Jurkat, Clone E6-1 (cell line): ENCODE measurements around the gene ARFGAP1.
"Not testable (repeated sequence)": the region's sequence is repeated elsewhere in the genome, so short reads cannot be mapped to it uniquely, and the experiment has no call there.

Experiments used
- DNase-seq: peaks from one replicate; pipeline ENCODE4 v3.0.0-alpha.2; 2011; ENCODE audit warnings: low read depth, low spot score
- H3K4me3 ChIP-seq: 2 replicates; pipeline ENCODE4 v1.5.1; 2011; ENCODE audit warnings: mild to moderate bottlenecking, low read length, control low read depth, moderate library complexity

Gene ARFGAP1

GRCh38 chr20:63296531-63297299, 24.1 kb downstream of the ARFGAP1 start:
- no peak for DNase-seq
- H3K4me3 ChIP-seq, result no peak overlapping the region

DNA sequence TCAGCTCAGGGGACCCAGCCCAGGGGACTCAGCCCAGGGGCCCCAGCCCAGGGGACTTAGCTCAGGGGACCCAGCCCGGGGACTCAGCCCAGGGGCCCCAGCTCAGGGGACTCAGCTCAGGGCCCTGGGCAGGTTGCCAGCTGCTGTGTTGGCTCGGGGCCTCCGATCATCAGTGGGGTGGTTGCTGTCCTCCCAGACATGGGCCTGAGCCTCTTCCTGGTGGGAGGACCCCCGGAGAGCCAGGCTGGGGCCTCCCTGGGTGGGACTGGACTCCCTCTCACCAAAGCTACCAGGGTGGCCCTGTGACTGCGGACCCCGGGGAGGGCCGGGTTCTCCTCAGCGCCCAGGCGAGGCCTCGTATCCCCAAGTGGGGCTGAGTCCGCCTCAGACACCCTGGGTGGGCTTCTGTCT, 24.8 kb downstream of the ARFGAP1 start:
- no peak for DNase-seq
- no peak overlapping the region for H3K4me3 ChIP-seq

DNA sequence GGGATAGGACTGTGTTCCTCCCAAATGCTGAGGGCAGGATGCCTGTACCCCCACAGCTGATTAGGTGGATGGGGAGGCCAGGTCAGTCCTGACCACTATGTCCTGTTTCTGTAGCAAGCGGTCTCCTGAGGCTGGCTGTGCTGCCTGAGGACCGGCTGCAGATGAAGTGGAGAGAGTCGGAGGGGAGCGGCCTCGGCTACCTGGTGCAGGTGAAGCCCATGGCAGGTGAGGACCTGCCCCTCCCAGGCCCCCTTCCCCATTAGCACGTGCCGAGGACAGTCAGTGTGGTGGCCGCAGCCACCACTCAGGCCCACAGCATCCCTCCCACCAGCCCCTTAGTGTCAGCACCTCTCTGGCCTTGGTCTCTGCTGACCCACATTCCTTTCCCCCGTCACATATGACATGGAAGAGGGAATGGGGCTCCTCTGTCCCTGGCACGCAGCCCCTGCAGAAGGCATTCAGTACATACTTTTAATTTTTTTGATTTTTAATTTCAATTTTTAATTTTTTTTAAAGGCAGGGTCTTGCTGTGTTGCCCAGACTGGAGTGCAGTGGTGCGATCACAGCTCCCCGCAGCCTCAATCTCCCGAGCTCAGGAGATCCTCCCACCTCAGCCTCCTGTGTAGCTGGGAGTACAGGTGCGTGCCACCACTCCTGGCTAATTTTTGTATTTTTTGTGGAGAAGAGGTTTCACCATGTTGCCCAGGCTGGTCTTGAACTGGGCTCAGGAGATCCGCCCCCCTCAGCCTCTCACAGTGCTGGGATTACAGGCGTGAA, 25.4 kb downstream of the ARFGAP1 start:
- H3K4me3 ChIP-seq, result no peak overlapping the region
- DNase-seq, result no peak

DNA sequence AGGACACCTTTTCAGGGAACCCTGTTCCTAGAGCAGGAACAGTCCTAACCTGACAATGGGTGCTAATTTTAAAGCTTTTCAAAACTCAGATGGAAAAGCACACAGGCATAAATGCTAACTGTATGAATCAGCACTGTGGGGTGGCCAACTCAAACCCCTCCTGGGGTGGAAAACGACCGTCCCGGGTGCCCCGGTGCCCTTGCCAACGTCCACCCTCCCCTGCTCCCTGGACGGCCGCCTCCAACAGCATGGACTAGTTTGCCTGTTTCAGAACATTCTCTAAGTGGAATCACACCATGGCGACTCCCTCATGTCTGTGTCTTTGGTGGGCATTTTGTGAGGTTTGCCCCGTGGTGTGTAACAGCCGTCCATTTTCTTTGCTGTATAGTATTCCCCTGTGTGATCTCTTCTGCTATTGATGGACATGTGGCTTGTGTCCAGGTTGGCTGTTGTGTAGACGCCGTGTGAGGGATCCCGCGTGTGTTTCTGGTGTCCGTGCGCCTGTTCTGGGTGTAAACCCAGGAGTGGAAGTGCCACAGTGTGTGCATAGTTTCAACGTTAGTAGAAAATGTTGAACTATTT, 26.2 kb downstream of the ARFGAP1 start:
- no peak for DNase-seq

DNA sequence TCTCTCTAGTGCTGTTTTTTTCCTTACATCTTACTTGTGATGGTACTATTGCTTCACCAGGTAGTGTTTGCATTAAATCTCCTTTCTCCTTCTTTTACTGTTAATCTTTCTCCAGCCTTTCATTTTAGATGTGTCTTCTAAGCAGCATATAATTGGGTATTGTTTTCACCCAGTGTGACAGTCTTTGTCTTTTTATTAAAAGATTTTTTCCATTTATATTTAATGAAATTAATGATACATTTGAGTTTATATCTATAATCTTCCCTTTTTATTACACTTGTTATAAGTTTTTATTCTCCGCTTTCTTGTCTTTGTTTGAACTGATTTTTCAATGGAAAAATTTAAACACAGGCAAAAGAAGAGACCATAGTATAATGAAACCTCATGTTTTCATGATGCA, 29.1 kb downstream of the ARFGAP1 start:
- H3K4me3 ChIP-seq, result no peak overlapping the region
- DNase-seq, result no peak

More for the DNA sequence above, 26.2 kb downstream of the ARFGAP1 start:
- no peak overlapping the region for H3K4me3 ChIP-seq

DNA sequence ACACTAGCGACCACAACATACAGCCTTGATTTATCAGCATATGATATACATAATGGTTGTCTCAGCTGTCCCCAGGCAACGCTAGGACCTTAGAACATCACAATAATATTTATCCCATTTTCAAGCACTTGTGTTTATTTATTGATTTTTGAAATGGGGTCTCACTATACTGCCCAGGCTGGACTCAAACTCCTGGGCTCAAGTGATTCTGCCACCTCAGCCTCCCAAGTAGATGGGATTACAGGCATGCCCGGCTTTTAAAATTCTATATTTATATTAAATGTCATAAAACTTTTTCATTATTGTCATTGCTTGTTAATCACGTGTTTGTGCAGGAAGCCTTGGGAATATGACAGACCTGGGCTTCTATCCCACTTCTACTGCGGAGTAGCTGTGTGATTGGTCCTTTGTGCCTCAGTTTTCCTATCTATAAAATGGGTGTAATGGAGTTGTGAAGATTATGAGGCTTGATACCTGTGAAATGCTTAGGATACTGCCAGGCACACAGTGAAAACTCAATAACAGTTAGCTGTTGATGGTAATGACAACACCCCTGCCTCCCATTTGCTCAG, 30.6 kb downstream of the ARFGAP1 start:
- DNase-seq, result no peak
- no peak overlapping the region for H3K4me3 ChIP-seq

GRCh38 chr20:63305393-63305792, 32.8 kb downstream of the ARFGAP1 start:
- H3K4me3 ChIP-seq, result no peak overlapping the region
- no peak for DNase-seq

- H3K4me3 ChIP-seq, DNase-seq: not testable (repeated sequence)
Measured at GRCh38 chr20:63305933-63306672, 33.5 kb downstream of the ARFGAP1 start.

DNA sequence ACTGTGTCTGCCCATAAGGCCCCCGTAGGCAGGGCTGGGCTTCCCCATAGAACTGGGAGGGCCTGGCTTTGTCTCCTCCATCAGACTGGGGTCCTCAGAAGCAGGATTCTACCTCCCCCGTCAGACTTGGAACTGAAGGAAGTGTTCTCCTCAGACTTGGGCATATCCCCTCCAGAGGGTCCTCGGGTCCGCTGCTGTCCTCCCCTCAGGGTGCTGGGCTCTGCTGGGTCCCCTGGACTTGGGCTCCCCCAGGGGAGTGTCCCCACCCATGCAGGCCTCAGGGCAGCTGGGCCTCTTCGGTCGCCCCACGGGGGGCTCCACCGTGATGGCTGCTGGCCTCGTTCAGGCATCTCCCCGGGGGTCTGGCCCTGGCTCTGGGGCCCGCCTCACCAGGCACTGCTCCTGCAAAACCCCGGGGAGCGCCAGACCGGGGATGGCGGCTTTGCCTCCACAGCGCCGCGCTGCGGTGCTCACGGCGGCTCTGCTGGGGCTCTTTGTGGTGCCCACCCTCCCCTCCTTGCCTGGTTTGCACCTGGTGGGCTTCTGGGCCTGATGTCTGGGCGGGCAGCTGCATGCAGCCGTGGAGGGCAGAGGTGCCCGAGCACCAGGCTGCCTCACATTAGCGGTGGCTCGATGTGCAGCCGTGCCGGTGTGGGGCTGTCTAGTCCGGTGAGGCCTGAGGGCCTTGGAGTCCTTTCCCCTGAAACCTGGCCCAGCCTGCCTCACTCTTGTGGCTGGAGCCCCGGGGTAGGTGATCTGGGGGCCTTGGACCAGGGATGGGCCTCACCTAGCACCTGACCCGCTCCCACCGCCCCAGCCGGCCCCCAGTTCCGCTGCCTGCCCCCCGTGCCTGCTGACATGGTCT, 34.3 kb downstream of the ARFGAP1 start:
- H3K4me3 ChIP-seq, result no peak overlapping the region
- no peak for DNase-seq

- no peak for DNase-seq
- no peak overlapping the region for H3K4me3 ChIP-seq
Measured at GRCh38 chr20:63307538-63308217, 35.1 kb downstream of the ARFGAP1 start.

DNA sequence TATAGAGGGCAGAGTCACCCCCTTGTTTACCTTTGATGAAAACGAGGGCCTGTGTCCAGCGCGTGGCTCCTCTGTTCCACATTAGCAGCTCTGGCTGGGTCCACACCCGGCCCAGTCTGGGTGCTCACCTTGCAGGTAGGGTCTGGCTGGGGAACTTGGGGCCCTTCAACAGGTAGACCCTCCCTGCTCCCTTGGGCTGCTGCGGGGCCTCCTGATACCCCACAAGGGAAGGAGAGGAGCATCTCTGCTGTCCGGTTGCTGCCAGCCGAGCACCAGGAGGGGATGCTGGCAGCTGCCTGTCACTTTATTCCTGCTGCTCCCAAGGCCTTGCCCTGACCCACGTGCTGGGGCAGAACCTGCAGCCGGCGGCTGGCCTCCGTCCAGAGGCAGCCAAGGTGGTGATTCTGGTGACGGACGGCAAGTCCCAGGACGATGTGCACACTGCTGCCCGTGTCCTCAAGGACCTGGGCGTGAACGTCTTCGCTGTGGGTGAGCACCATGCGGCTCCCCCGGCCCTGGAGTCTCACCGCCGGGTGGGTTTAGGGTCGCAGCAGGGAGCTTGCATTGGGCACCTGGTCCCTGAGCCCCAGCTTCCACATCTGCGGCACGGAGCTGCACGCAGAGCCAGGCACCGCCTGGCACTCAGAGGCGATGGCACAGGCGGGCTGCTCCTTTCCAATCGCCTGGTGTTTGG, 35.8 kb downstream of the ARFGAP1 start:
- H3K4me3 ChIP-seq, result no peak overlapping the region
- DNase-seq, result no peak

- no peak for DNase-seq
Measured at GRCh38 chr20:63309261-63310071, 36.9 kb downstream of the ARFGAP1 start.

GRCh38 chr20:63310265-63310991, 37.8 kb downstream of the ARFGAP1 start:
- no peak for DNase-seq
- no peak overlapping the region for H3K4me3 ChIP-seq

More at GRCh38 chr20:63309261-63310071, 36.9 kb downstream of the ARFGAP1 start:
- H3K4me3 ChIP-seq, result no peak overlapping the region

DNA sequence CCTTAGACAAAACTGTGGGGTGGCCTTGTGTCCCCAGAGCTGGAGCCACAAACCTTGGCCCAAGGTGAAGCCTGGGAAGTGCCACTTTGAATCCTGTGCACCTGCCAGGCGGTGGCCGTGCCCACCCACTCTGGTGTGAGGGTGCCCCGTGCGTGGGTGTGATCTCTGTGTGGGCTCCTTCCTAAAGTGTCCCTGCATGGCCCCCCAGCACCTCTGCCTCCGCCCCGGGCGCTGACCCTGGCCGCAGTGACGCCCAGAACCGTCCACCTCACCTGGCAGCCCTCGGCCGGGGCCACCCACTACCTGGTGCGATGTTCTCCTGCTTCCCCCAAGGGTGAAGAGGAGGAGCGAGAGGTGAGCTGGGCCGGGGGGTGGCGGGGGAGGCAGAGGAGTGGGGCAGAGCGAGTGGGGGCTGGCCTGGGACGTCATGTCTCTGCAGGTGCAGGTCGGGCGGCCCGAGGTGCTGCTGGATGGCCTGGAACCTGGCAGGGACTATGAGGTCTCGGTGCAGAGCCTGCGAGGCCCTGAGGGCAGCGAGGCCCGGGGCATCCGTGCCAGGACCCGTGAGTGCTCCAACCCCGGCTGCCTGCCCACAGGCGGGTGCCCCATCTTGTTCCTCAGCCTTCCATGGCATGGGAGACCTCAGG, 38.7 kb downstream of the ARFGAP1 start:
- no peak overlapping the region for H3K4me3 ChIP-seq
- DNase-seq, result no peak

DNA sequence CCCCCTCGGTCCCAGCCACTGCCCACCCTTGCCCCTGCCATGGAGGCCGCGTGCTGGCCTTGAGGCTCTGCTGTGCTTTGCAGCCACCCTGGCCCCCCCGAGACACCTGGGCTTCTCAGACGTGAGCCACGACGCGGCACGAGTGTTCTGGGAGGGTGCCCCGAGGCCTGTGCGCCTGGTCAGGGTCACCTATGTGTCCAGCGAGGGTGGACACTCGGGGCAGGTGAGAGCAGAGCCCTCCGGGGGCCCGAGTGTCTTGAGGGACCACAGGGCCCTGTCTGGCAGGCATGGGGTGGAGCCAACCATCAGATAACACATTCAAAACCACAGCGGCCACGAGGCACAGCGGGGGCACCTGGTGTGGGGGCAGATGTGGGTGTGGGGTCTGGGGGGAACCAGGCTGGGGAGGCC, 39.2 kb downstream of the ARFGAP1 start:
- DNase-seq, result no peak
- H3K4me3 ChIP-seq, result no peak overlapping the region
